Liver (tissue), 9 donors: ENCODE results near the gene ADCY9. TPM values are rescaled to one million over a fixed set of nuclear protein-coding genes. Genes with fewer than 3 reads are reported as not detected.
"Not testable (repeated sequence)": the region's sequence is repeated elsewhere in the genome, so short reads cannot be mapped to it uniquely, and the experiment has no call there.

ENCODE experiments used
- DNase-seq: peaks from one replicate; pipeline ENCODE4 v3.0.0-alpha.2; 2017; ENCODE audit warnings: low spot score
- H3K27ac ChIP-seq, 2 donors: one replicate each; pipeline ENCODE4 v1.7.0; 2013; ENCODE audit warnings: inconsistent platforms in 2 of 2, low read length in 2 of 2, control low read depth in 1 of 2, low read depth in 1 of 2, mild to moderate bottlenecking in 1 of 2
- H3K27me3 ChIP-seq, 4 donors: one replicate each; pipeline versions ENCODE4 v1.6.1 to v1.7.0; 2013; ENCODE audit warnings: low read length in 3 of 4, inconsistent platforms in 1 of 4, mild to moderate bottlenecking in 1 of 4, moderate library complexity in 1 of 4; ENCODE audit not compliant: control insufficient read depth in 4 of 4, insufficient read depth in 4 of 4
- H3K36me3 ChIP-seq, 4 donors: one replicate each; pipeline versions ENCODE4 v1.6.1 to v1.7.0; 2013; ENCODE audit warnings: low read length in 3 of 4, mild to moderate bottlenecking in 3 of 4, low read depth in 1 of 4, moderate library complexity in 1 of 4; ENCODE audit not compliant: control insufficient read depth in 4 of 4, insufficient read depth in 3 of 4
- H3K4me1 ChIP-seq, 4 donors: one replicate each; pipeline versions ENCODE4 v1.6.1 to v1.7.0; 2013; ENCODE audit warnings: low read length in 3 of 4, mild to moderate bottlenecking in 3 of 4, moderate library complexity in 1 of 4; ENCODE audit not compliant: control insufficient read depth in 4 of 4, insufficient read depth in 4 of 4
- H3K4me3 ChIP-seq, 3 donors: one replicate each; pipeline versions ENCODE4 v1.6.1 to v1.7.0; 2013; ENCODE audit warnings: low read length in 3 of 3, control low read depth in 1 of 3, low read depth in 1 of 3, mild to moderate bottlenecking in 1 of 3
- H3K9ac ChIP-seq, 2 donors: one replicate each; pipeline ENCODE4 v1.7.0; 2013; ENCODE audit warnings: low read length in 2 of 2, mild to moderate bottlenecking in 2 of 2, moderate library complexity in 2 of 2, control low read depth in 1 of 2, low read depth in 1 of 2
- H3K9me3 ChIP-seq, 4 donors: one replicate each; pipeline versions ENCODE4 v1.6.1 to v1.7.0; 2013; ENCODE audit warnings: low read length in 3 of 4; ENCODE audit not compliant: control insufficient read depth in 4 of 4
- ATF3 ChIP-seq: IDR thresholded peaks from 2 replicates; pipeline ENCODE4 v1.6.1; 2016; ENCODE audit warnings: antibody characterized with exemption
- CTCF ChIP-seq: fragments of 150-350 bp; IDR thresholded peaks from 2 replicates; pipeline ENCODE4 v1.5.1; 2017; ENCODE audit warnings: improper control_type of control experiment, low read depth, low read length; ENCODE audit not compliant: missing input control
- EGR1 ChIP-seq, 2 donors: IDR thresholded peaks; 2 replicates each; pipeline ENCODE4 v1.6.1; 2016 to 2018; ENCODE audit warnings: antibody characterized with exemption in 2 of 2, low read depth in 2 of 2
- FOXA1 ChIP-seq: IDR thresholded peaks from 2 replicates; pipeline ENCODE4 v1.6.1; 2016; ENCODE audit warnings: antibody characterized with exemption
- FOXA2 ChIP-seq: IDR thresholded peaks from 2 replicates; pipeline ENCODE4 v1.6.1; 2016; ENCODE audit warnings: antibody characterized with exemption
- GABPA ChIP-seq, 2 donors: IDR thresholded peaks in 1 of 2; conservative IDR thresholded peaks in 1 of 2; 2 replicates each; pipeline ENCODE4 v1.6.1; 2016; ENCODE audit warnings: antibody characterized with exemption in 2 of 2, mild to moderate bottlenecking in 1 of 2, moderate library complexity in 1 of 2
- HNF4G ChIP-seq: IDR thresholded peaks from 2 replicates; pipeline ENCODE4 v1.6.1; 2016; ENCODE audit warnings: antibody characterized with exemption
- JUND ChIP-seq, 2 donors: IDR thresholded peaks; 2 replicates each; pipeline ENCODE4 v1.6.1; 2016; ENCODE audit warnings: antibody characterized with exemption in 2 of 2
- MAX ChIP-seq: IDR thresholded peaks from 2 replicates; pipeline ENCODE4 v1.6.1; 2016; ENCODE audit warnings: antibody characterized with exemption
- NR2F2 ChIP-seq: IDR thresholded peaks from 2 replicates; pipeline ENCODE4 v1.6.1; 2016; ENCODE audit warnings: antibody characterized with exemption
- RAD21 ChIP-seq, 2 donors: IDR thresholded peaks; 2 replicates each; pipeline ENCODE4 v1.6.1; 2016; ENCODE audit warnings: antibody characterized with exemption in 2 of 2, mild to moderate bottlenecking in 2 of 2
- RXRA ChIP-seq, 2 donors: IDR thresholded peaks; 2 replicates each; pipeline ENCODE4 v1.6.1; 2017 to 2018; ENCODE audit warnings: antibody characterized with exemption in 2 of 2, mild to moderate bottlenecking in 1 of 2
- SP1 ChIP-seq: IDR thresholded peaks from 2 replicates; pipeline ENCODE4 v1.6.1; 2018; ENCODE audit warnings: antibody characterized with exemption, mild to moderate bottlenecking
- TAF1 ChIP-seq: conservative IDR thresholded peaks from 2 replicates; pipeline ENCODE4 v1.6.1; 2016; ENCODE audit warnings: antibody characterized with exemption, mild to moderate bottlenecking
- YY1 ChIP-seq: IDR thresholded peaks from 2 replicates; pipeline ENCODE4 v1.6.1; 2016; ENCODE audit warnings: antibody characterized with exemption, mild to moderate bottlenecking
- ZBTB33 ChIP-seq: IDR thresholded peaks from 2 replicates; pipeline ENCODE4 v1.6.1; 2016; ENCODE audit warnings: antibody characterized with exemption
- WGBS: extraction: QIAGEN DNeasy Blood & Tissue Kit; methylation state at CpG from one replicate; pipeline ENCODE4 v1.1.7; 2013; 5-methylcytosine and 5-hydroxymethylcytosine counted together
- polyA plus RNA-seq, 2 donors: library from polyadenylated mRNA; stranded (reverse) in 1 of 2; unstranded in 1 of 2; fragments of 200-250 nt in 1 of 2; fragments of >200 nt in 1 of 2; fragmentation: Nextera tagmentation in 1 of 2; extraction: Ambion mirVana in 1 of 2; gene quantifications; one replicate each; pipeline versions ENCODE4 v1.2.1 to v1.2.3, GENCODE V29; 2013 to 2015
- total RNA-seq, 2 donors: library from RNA; depleted of rRNA; stranded (reverse); fragments of >200 nt; gene quantifications; one replicate each; pipeline ENCODE4 v1.2.3, GENCODE V29; 2014
- donor health status: healthy.
- donor health status: healthy.
- donor health status: healthy.
- donor health status: healthy.
- donor health status: healthy.

ADCY9 gene
- total and polyA plus RNA-seq, 4 donors = 3.6 to 25.1 (median 11.0) TPM

- H3K9ac ChIP-seq = no peak overlapping the region
- H3K9me3 ChIP-seq = no peaks in the 10 kb centered on the region
- H3K4me3 ChIP-seq = no peak overlapping the region
- H3K27me3 ChIP-seq = no peaks in the 10 kb centered on the region
- H3K4me1 ChIP-seq = no peaks in the 10 kb centered on the region
- H3K36me3 ChIP-seq = no peaks in the 10 kb centered on the region
- no peak overlapping the region for H3K27ac ChIP-seq
- TF ChIP-seq MAX (no peak), CTCF (no peak), TAF1 (no peak), ATF3 (no peak), SP1 (no peak), NR2F2 (no peak), FOXA1 (no peak), JUND (IDR thresholded peaks at IDR 0.05) (no peak), YY1 (no peak), FOXA2 (no peak), HNF4G (no peak), RXRA (IDR thresholded peaks at IDR 0.05) (no peak)
- no peak for DNase-seq
- WGBS = 96% methylated on average over 11 of the region's 11 CpGs
Measured at GRCh38 chr16:4042581-4042980, 73.7 kb downstream of the ADCY9 start.

- WGBS = 94% methylated on average over 7 of the region's 7 CpGs
- TF ChIP-seq YY1 (no peak), GABPA (IDR thresholded peaks at IDR 0.05 in 1 of 2, conservative IDR thresholded peaks at IDR 0.05 in 1 of 2) (no peak), SP1 (no peak), RXRA (IDR thresholded peaks at IDR 0.05) (no peak), HNF4G (no peak), ATF3 (no peak), ZBTB33 (no peak), EGR1 (IDR thresholded peaks at IDR 0.05; ENCODE audit: low read depth in 2 of 2) (no peak), CTCF (no peak), FOXA1 (no peak), RAD21 (IDR thresholded peaks at IDR 0.05) (no peak), MAX (no peak)
- H3K27ac ChIP-seq = no peak overlapping the region
Measured at GRCh38 chr16:4038448-4038847, 77.8 kb downstream of the ADCY9 start.

GRCh38 chr16:4036952-4037351, 79.3 kb downstream of the ADCY9 start:
- H3K4me3 ChIP-seq, H3K9ac ChIP-seq, H3K4me1 ChIP-seq, H3K27me3 ChIP-seq, DNase-seq, H3K36me3 ChIP-seq, H3K9me3 ChIP-seq, H3K27ac ChIP-seq: not testable (repeated sequence)
- over 99% methylated on average over 3 of the region's 3 CpGs for WGBS

More at GRCh38 chr16:4038448-4038847, 77.8 kb downstream of the ADCY9 start:
- H3K4me1 ChIP-seq = no peaks in the 10 kb centered on the region
- no peaks in the 10 kb centered on the region for H3K27me3 ChIP-seq
- H3K9ac ChIP-seq = no peak overlapping the region
- DNase-seq = no peak
- no peaks in the 10 kb centered on the region for H3K36me3 ChIP-seq
- H3K9me3 ChIP-seq = no peaks in the 10 kb centered on the region
- H3K4me3 ChIP-seq = no peak overlapping the region
